Erythroblast (primary cell): ENCODE data around the gene CBLL1.

Source experiments
- GATA1 ChIP-seq: IDR thresholded peaks from 2 replicates; pipeline ENCODE4 v1.6.1; 2011; ENCODE audit warnings: low read depth, mild to moderate bottlenecking, control low read depth, low read length, moderate library complexity
- POLR2A ChIP-seq: IDR thresholded peaks from 2 replicates; pipeline ENCODE4 v1.6.1; 2011; ENCODE audit warnings: mild to moderate bottlenecking, low read length

GRCh38 chr7:107711301-107711700 lies 32.6 kb upstream of the CBLL1 start:
- no peak for TF ChIP-seq POLR2A
- no peak for TF ChIP-seq GATA1
